Progenitor cell of endocrine pancreas (in vitro differentiated cells): Measurements from ENCODE around the gene SCAND1. TPM values are rescaled to one million over a fixed set of nuclear protein-coding genes. Genes with fewer than 3 reads are reported as not detected.
"Not testable (repeated sequence)": the region's sequence is repeated elsewhere in the genome, so short reads cannot be mapped to it uniquely, and the experiment has no call there.

Experiments used
- DNase-seq: peaks from one replicate; pipeline ENCODE4 v3.0.0; 2021; ENCODE audit warnings: low spot score; ENCODE audit not compliant: unreplicated experiment
- H3K27ac Mint-ChIP-seq: 2 replicates; pipeline ENCODE4 v1.8.0; 2021; ENCODE audit warnings: mild to moderate bottlenecking, moderate library complexity, mixed read lengths
- H3K27me3 Mint-ChIP-seq: 2 replicates; pipeline ENCODE4 v1.8.0; 2021; ENCODE audit warnings: mixed read lengths
- H3K36me3 Mint-ChIP-seq: 2 replicates; pipeline ENCODE4 v1.8.0; 2022; ENCODE audit warnings: mixed read lengths; ENCODE audit not compliant: insufficient read depth
- H3K4me1 Mint-ChIP-seq: 2 replicates; pipeline ENCODE4 v1.8.0; 2021; ENCODE audit warnings: low read depth, mixed read lengths
- H3K4me3 Mint-ChIP-seq: 2 replicates; pipeline ENCODE4 v1.8.0; 2021; ENCODE audit warnings: low read depth, mild to moderate bottlenecking, moderate library complexity, mixed read lengths
- H3K9me3 Mint-ChIP-seq: 2 replicates; pipeline ENCODE4 v1.8.0; 2021; ENCODE audit warnings: low read depth, mixed read lengths
- CTCF ChIP-seq: fragments of 200-600 bp; sonication (generic); IDR thresholded peaks from one replicate; pipeline ENCODE4 v1.5.0; 2021; ENCODE audit warnings: antibody characterized with exemption, mild to moderate bottlenecking; ENCODE audit not compliant: unreplicated experiment
- long read RNA-seq: library from polyadenylated mRNA; unstranded; transcript quantifications from one replicate; pipeline ENCODE4 v2.0.0, GENCODE V29; 2020
- total RNA-seq: library from RNA; stranded (reverse); gene quantifications from 2 replicates; pipeline ENCODE4 v1.2.1, GENCODE V29; 2021

SCAND1 gene
- 73.5 and 73.8 TPM in 2 replicates for total RNA-seq
- long read RNA-seq, partial matches to known transcripts: 0 of 3 reads
- long read RNA-seq, other reads (novel, unspliced or antisense): 2 of 3 reads

- Mint-ChIP-seq H3K9me3 (peaks cover 3% of the 10 kb centered on the region), H3K4me1 (peaks cover 10% of the 10 kb centered on the region), H3K27ac (peak within 1 kb of the TSS; percentile 98), H3K27me3 (no peaks in the 10 kb centered on the region), H3K36me3 (peaks cover 1% of the 10 kb centered on the region), H3K4me3 (peak within 1 kb of the TSS; percentile 99)
- peak; percentile 98 for TF ChIP-seq CTCF
- peak; percentile 93 for DNase-seq
These were observed at the start of gene SCAND1 for GRCh38 chr20:35954200-35954906. Gene SCAND1 (minus strand): TSS chr20:35954502. CDS start chr20:35954284, 218 bp downstream.

- DNase-seq: no peak
- H3K27me3 Mint-ChIP-seq: no peaks in the 10 kb centered on the region
- no peak overlapping the region for H3K4me3 Mint-ChIP-seq
- no peaks in the 10 kb centered on the region for H3K36me3 Mint-ChIP-seq
- peaks cover 7% of the 10 kb centered on the region for H3K9me3 Mint-ChIP-seq
- H3K27ac Mint-ChIP-seq: no peak overlapping the region
- TF ChIP-seq CTCF: no peak
- no peaks in the 10 kb centered on the region for H3K4me1 Mint-ChIP-seq
These were observed 49.7 kb upstream of the SCAND1 start for GRCh38 chr20:36004045-36004444.

- no peak for DNase-seq
- TF ChIP-seq CTCF: no peak
- Mint-ChIP-seq H3K36me3 (no peaks in the 10 kb centered on the region), H3K9me3 (peaks cover 7% of the 10 kb centered on the region), H3K4me1 (no peaks in the 10 kb centered on the region), H3K4me3 (no peak overlapping the region), H3K27ac (no peak overlapping the region), H3K27me3 (no peaks in the 10 kb centered on the region)
These were observed 48.6 kb upstream of the SCAND1 start for GRCh38 chr20:36002855-36003254.

GRCh38 chr20:36001331-36001730 is 47.0 kb upstream of the SCAND1 start:
- H3K36me3 Mint-ChIP-seq, H3K27me3 Mint-ChIP-seq: not testable (repeated sequence)

GRCh38 chr20:35996492-35996891 is 42.2 kb upstream of the SCAND1 start:
- H3K27me3 Mint-ChIP-seq, H3K27ac Mint-ChIP-seq, H3K4me1 Mint-ChIP-seq, H3K36me3 Mint-ChIP-seq, DNase-seq, H3K9me3 Mint-ChIP-seq, H3K4me3 Mint-ChIP-seq: not testable (repeated sequence)

More at GRCh38 chr20:36001331-36001730, 47.0 kb upstream of the SCAND1 start:
- not testable (repeated sequence) for H3K9me3 Mint-ChIP-seq, H3K4me3 Mint-ChIP-seq, H3K27ac Mint-ChIP-seq, H3K4me1 Mint-ChIP-seq, DNase-seq

- Mint-ChIP-seq H3K4me3 (no peak overlapping the region), H3K27ac (no peak overlapping the region), H3K4me1 (no peaks in the 10 kb centered on the region), H3K27me3 (peaks cover 3% of the 10 kb centered on the region), H3K36me3 (no peaks in the 10 kb centered on the region), H3K9me3 (no peaks in the 10 kb centered on the region)
- TF ChIP-seq CTCF: peak; percentile 96
- DNase-seq: peak; percentile 79
These were observed 40.7 kb upstream of the SCAND1 start for GRCh38 chr20:35994994-35995453.
